HCT116 (cell line): ENCODE data around the gene NDUFS2. TPM values are rescaled to one million over a fixed set of nuclear protein-coding genes. Genes with fewer than 3 reads are reported as not detected.

Experiments used
- ATAC-seq: fragments of 200-7000 bp; cut with Tn5 transposase; 2 replicates; pipeline ENCODE4 v1.9.1; 2020; ENCODE audit warnings: mild to moderate bottlenecking, moderate library complexity
- BruUV-seq: library from RNA; stranded (reverse); fragments of 400-500 nt; replicated peaks from 2 replicates; lab custom pipeline; 2021; lab: Mats Ljungman, UMichigan
- CTCF ChIA-PET: fragments of 300-600 bp; sonication (Branson Sonifier 250); formaldehyde crosslinking; loops from one replicate; lab custom pipeline; 2021; ENCODE audit warnings: antibody characterized with exemption; lab: Charles Lee
- POLR2A ChIA-PET: fragments of 300-600, 350-600 bp; sonication (Branson Sonifier 250); formaldehyde crosslinking; loops from one replicate; lab custom pipeline; 2021; ENCODE audit warnings: antibody characterized with exemption; lab: Charles Lee
- RAD21 ChIA-PET, 2 experiments: fragments of 300-600 bp; sonication (Branson Sonifier 250); formaldehyde crosslinking; loops; one replicate each; lab custom pipeline; 2023; ENCODE audit warnings: low total read pairs in 2 of 2; ENCODE audit not compliant: uncharacterized antibody in 2 of 2, unreplicated experiment in 2 of 2, low non-redundant PET in 1 of 2; lab: Charles Lee
- DNase-seq: peaks from one replicate; pipeline ENCODE4 v3.0.0-alpha.2; 2010; ENCODE audit warnings: low read depth, low spot score
- H2AFZ ChIP-seq: fragments of 200-600 bp; shearing (Covaris generic), sonication (generic); 2 replicates; pipeline ENCODE4 v1.6.1; 2017; ENCODE audit warnings: low read depth, mixed run types, mixed read lengths, antibody characterized with exemption, low read length; ENCODE audit not compliant: poor library complexity, severe bottlenecking
- H3K27ac ChIP-seq: 2 replicates; pipeline ENCODE4 v1.5.1; 2012; ENCODE audit warnings: low read depth, low read length
- H3K27me3 ChIP-seq: fragments of 200-600 bp; sonication (generic); 2 replicates; pipeline ENCODE4 v1.6.1; 2016; ENCODE audit warnings: mixed run types, low read length, mixed read lengths; ENCODE audit not compliant: insufficient read depth
- H3K36me3 ChIP-seq, 2 experiments: fragments of 200-500 bp in 1 of 2; fragments of 200-600 bp in 1 of 2; sonication (Bioruptor generic) in 1 of 2; sonication (generic) in 1 of 2; 2 replicates each; pipeline versions ENCODE4 v1.5.1 to v1.6.1; 2014 to 2016; ENCODE audit warnings: low read length in 2 of 2, inconsistent platforms in 1 of 2, mixed read lengths in 1 of 2, mixed run types in 1 of 2; ENCODE audit not compliant: insufficient read depth in 2 of 2, control insufficient read depth in 1 of 2
- H3K4me1 ChIP-seq, 2 experiments: fragments of 200-600 bp in 1 of 2; sonication (generic) in 1 of 2; 2 replicates each; pipeline versions ENCODE4 v1.5.1 to v1.6.1; 2012 to 2017; ENCODE audit warnings: low read length in 2 of 2, inconsistent platforms in 1 of 2, mild to moderate bottlenecking in 1 of 2, mixed read lengths in 1 of 2, mixed run types in 1 of 2, moderate library complexity in 1 of 2; ENCODE audit not compliant: insufficient read depth in 2 of 2, control insufficient read depth in 1 of 2
- H3K4me2 ChIP-seq: fragments of 200-600 bp; sonication (generic); 2 replicates; pipeline ENCODE4 v1.6.1; 2017; ENCODE audit warnings: mixed run types, low read length, mixed read lengths
- H3K4me3 ChIP-seq, 2 experiments: fragments of 200-600 bp in 1 of 2; sonication (generic) in 1 of 2; replicated peaks in 1 of 2; 2 replicates each; pipeline ENCODE4 v1.5.1; 2011 to 2016; ENCODE audit warnings: low read length in 2 of 2, control low read depth in 1 of 2, low read depth in 1 of 2, mild to moderate bottlenecking in 1 of 2, mixed read lengths in 1 of 2, mixed run types in 1 of 2
- H3K79me2 ChIP-seq: fragments of 200-600 bp; sonication (generic); 2 replicates; pipeline ENCODE4 v1.6.1; 2017; ENCODE audit warnings: mild to moderate bottlenecking, mixed run types, low read length, moderate library complexity, mixed read lengths; ENCODE audit not compliant: insufficient read depth
- H3K9ac ChIP-seq: fragments of 200-600 bp; sonication (generic); 2 replicates; pipeline ENCODE4 v1.6.1; 2016; ENCODE audit warnings: low read length, mixed read lengths
- H3K9me2 ChIP-seq: fragments of 200-600 bp; sonication (generic), shearing (Covaris generic); 2 replicates; pipeline ENCODE4 v1.6.1; 2017; ENCODE audit warnings: mixed run types, mild to moderate bottlenecking, moderate library complexity; ENCODE audit not compliant: insufficient read depth
- H3K9me3 ChIP-seq, 2 experiments: fragments of 200-500 bp in 1 of 2; fragments of 200-600 bp in 1 of 2; sonication (Bioruptor generic) in 1 of 2; sonication (generic) in 1 of 2; 2 replicates each; pipeline ENCODE4 v1.6.1; 2014 to 2017; ENCODE audit warnings: low read length in 2 of 2, mixed read lengths in 2 of 2, inconsistent platforms in 1 of 2, low read depth in 1 of 2, mild to moderate bottlenecking in 1 of 2, mixed run types in 1 of 2, moderate library complexity in 1 of 2; ENCODE audit not compliant: control insufficient read depth in 1 of 2, insufficient read depth in 1 of 2
- H4K20me1 ChIP-seq: fragments of 200-600 bp; sonication (generic), shearing (Covaris generic); 2 replicates; pipeline ENCODE4 v1.6.1; 2017; ENCODE audit warnings: mixed run types, mild to moderate bottlenecking, moderate library complexity; ENCODE audit not compliant: insufficient read depth
- CBX3 ChIP-seq: IDR thresholded peaks from 2 replicates; pipeline ENCODE4 v1.6.1; 2012; ENCODE audit warnings: low read depth
- CTCF ChIP-seq, 3 experiments: fragments of 200-600 bp in 1 of 3; sonication (generic) in 1 of 3; IDR thresholded peaks in 2 of 3; conservative IDR thresholded peaks in 1 of 3; 2 replicates each; pipeline ENCODE4 v1.5.1; 2012 to 2017; ENCODE audit warnings: low read depth in 2 of 3, low read length in 2 of 3, antibody characterized with exemption in 1 of 3, borderline replicate concordance in 1 of 3, control low read depth in 1 of 3, mild to moderate bottlenecking in 1 of 3, mixed read lengths in 1 of 3, mixed run types in 1 of 3, moderate library complexity in 1 of 3; ENCODE audit not compliant: insufficient read depth in 1 of 3
- JUND ChIP-seq: IDR thresholded peaks from 2 replicates; pipeline ENCODE4 v1.6.1; 2012
- MAX ChIP-seq: IDR thresholded peaks from 2 replicates; pipeline ENCODE4 v1.6.1; 2012
- POLR2A ChIP-seq: IDR thresholded peaks from 2 replicates; pipeline ENCODE4 v1.7.0; 2011; ENCODE audit warnings: borderline replicate concordance; ENCODE audit not compliant: insufficient read depth, insufficient read length; ENCODE audit errors: extremely low read depth
- RAD21 ChIP-seq: IDR thresholded peaks from 2 replicates; pipeline ENCODE4 v1.6.1; 2012; ENCODE audit warnings: low read depth, mild to moderate bottlenecking
- REST ChIP-seq: IDR thresholded peaks from 2 replicates; pipeline ENCODE4 v1.6.1; 2012; ENCODE audit warnings: low read depth
- SIN3A ChIP-seq: IDR thresholded peaks from 2 replicates; pipeline ENCODE4 v1.6.1; 2012; ENCODE audit warnings: low read depth
- SP1 ChIP-seq: IDR thresholded peaks from 2 replicates; pipeline ENCODE4 v1.6.1; 2012; ENCODE audit warnings: low read depth
- SRF ChIP-seq: IDR thresholded peaks from 2 replicates; pipeline ENCODE4 v1.6.1; 2012; ENCODE audit warnings: low read depth
- YY1 ChIP-seq: IDR thresholded peaks from 2 replicates; pipeline ENCODE4 v1.6.1; 2011; ENCODE audit warnings: low read length, low read depth, moderate library complexity, mild to moderate bottlenecking; ENCODE audit not compliant: insufficient replicate concordance; ENCODE audit errors: extremely low read depth
- ZBTB33 ChIP-seq: IDR thresholded peaks from 2 replicates; pipeline ENCODE4 v1.6.1; 2011; ENCODE audit warnings: mild to moderate bottlenecking, low read length, moderate library complexity; ENCODE audit not compliant: insufficient replicate concordance; ENCODE audit errors: extremely low read depth
- ZFX ChIP-seq: fragments of 450-650 bp; IDR thresholded peaks from 2 replicates; pipeline ENCODE4 v1.6.1; 2017
- ZNF274 ChIP-seq: fragments of 200-500 bp; sonication (Bioruptor generic); IDR thresholded peaks from 2 replicates; pipeline ENCODE4 v1.6.1; 2014; ENCODE audit warnings: mild to moderate bottlenecking, low read depth, low read length, inconsistent platforms
- intact Hi-C: fragments of 100-400 bp; cut with micrococcal nuclease; formaldehyde crosslinking; loops from 2 replicates; pipeline ENCODE4 v1.10.0; 2022
- total RNA-seq: library from RNA; stranded (reverse); gene quantifications from one replicate; pipeline ENCODE4 v1.2.1, GENCODE V29; 2021; ENCODE audit not compliant: unreplicated experiment

The NDUFS2 gene
- total RNA-seq, 1 experiment from 2014 or later: 82.7 TPM

- H3K79me2 ChIP-seq: peaks cover 5% of the 10 kb centered on the region; the same call in 1 of the 2 replicates
- no peak overlapping the region for H2AFZ ChIP-seq
- ChIA-PET POLR2A (interaction anchor here (1.6 kb wide), 1 partner anchor 8 kb away, joined by 4 read pairs; the partner anchor contains the start of gene NDUFS2), CTCF (interaction anchor here (0.9 to 3.5 kb wide), 4 partner anchors 16 to 827 kb away, joined by 3 to 13 read pairs (median 4); partner anchors contain the start of gene TOMM40L), RAD21 (interaction anchor here in 1 of 2 experiments (1.0 kb wide), 1 partner anchor 82 kb away, joined by 3 read pairs; no protein-coding TSS in a partner anchor)
- no peaks in the 10 kb centered on the region for H4K20me1 ChIP-seq
- H3K27ac ChIP-seq: no peak overlapping the region
- no peak overlapping the region for H3K4me2 ChIP-seq
- intact Hi-C loops: loop anchor here (1.0 kb wide), 1 partner anchor 172 kb away; no protein-coding TSS in a partner anchor
- ATAC-seq: peak; percentile 99
- no TSS peak for BruUV-seq
- H3K4me3 ChIP-seq: no peak overlapping the region
- H3K4me1 ChIP-seq: peaks cover 0 to 10% of the 10 kb centered on the region in 2 experiments; a peak in 2 of 4 replicates
- no peak overlapping the region for H3K9ac ChIP-seq
- H3K9me3 ChIP-seq: no peaks in the 10 kb centered on the region
- peak; percentile 61 for DNase-seq
- no peaks in the 10 kb centered on the region for H3K27me3 ChIP-seq
- H3K9me2 ChIP-seq: no peaks in the 10 kb centered on the region
- TF ChIP-seq ZNF274 (no peak), MAX (no peak), SRF (no peak), ZFX (no peak), CBX3 (no peak), CTCF (IDR thresholded peaks at IDR 0.05 in 2 of 3, conservative IDR thresholded peaks at IDR 0.05 in 1 of 3; ENCODE audit: borderline replicate concordance in 1 of 3, insufficient read depth in 1 of 3, low read depth in 2 of 3, low read length in 2 of 3) (peak; percentile 82 to 96 (median 94)), JUND (no peak), ZBTB33 (no peak), YY1 (peak; percentile 43), POLR2A (no peak), RAD21 (peak; percentile 87), SIN3A (no peak), SP1 (no peak), REST (no peak)
- TF ChIP-seq, all 23 proteins: peak for 3
- H3K36me3 ChIP-seq: peaks cover 63 to 64% of the 10 kb centered on the region in 2 experiments
These were observed 7.7 kb downstream of the NDUFS2 start for GRCh38 chr1:161209790-161210409.
